GM21367 (cell line): ENCODE measurements around the gene ITGAX.

Source experiments
- ATAC-seq: cut with Tn5 transposase; IDR thresholded peaks from one replicate; pipeline ENCODE4 v1.9.1; 2021; ENCODE audit not compliant: unreplicated experiment

The ITGAX gene

GRCh38 chr16:31371619-31372484 is 16.9 kb downstream of the ITGAX start:
- no peak for ATAC-seq

DNA sequence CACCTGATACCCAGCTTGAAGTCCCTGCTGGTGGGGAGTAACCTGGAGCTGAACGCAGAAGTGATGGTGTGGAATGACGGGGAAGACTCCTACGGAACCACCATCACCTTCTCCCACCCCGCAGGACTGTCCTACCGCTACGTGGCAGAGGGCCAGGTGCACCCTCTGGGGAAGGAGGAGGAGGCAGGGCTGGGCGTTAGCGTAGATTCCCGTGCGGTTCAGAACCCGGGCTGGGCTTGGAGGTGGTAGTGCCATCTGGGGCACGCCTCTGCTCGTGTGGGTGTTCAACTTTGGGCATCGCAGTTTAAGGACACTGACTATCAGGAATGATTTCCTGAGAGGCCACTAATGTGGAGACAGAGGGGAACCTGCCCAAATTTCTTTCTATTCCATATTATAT is 18.3 kb downstream of the ITGAX start:
- no peak for ATAC-seq

GRCh38 chr16:31375231-31375630 is 20.3 kb downstream of the ITGAX start:
- ATAC-seq, result no peak

DNA sequence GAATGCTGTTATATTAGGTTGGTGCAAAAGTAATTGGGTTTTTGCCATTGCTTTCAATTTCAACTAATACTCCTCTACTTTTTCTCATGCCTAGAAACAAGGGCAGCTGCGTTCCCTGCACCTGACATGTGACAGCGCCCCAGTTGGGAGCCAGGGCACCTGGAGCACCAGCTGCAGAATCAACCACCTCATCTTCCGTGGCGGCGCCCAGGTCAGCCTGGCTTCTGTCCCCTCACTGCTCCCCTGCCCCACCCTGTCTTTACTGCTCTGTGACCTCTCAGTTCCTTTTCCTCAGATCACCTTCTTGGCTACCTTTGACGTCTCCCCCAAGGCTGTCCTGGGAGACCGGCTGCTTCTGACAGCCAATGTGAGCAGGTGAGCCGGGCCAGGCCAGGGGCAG is 21.7 kb downstream of the ITGAX start:
- no peak for ATAC-seq

DNA sequence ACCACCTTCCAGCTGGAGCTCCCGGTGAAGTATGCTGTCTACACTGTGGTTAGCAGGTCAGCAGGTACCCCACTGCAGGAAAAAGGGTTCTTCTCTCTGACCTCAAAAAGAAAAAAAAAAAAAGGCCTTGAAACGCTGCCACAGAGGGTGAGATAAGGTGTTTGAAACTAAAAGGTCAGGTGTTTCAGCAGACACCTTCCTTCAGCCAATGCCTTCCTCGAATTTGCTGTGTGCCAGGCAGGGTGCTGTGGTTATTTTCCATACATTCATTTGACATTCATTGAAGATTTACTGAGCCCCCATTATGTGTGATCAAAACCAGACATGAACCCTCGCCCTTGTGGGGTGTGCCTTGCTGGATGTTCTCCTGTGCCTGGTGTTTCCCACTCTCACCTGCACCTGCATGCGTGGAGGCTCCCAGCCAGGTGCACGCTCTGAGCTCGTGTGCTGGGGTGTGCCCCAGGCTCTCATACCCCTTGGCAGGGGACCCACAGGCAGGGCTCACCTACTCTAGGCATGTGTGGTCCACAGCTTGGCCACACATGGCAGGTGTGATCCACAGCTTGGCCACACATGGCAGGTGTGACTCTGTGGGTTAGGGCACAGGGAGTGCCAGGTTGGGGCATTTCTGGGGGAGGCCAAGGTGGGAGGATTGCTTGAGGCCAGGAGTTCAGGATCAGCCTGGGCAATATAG is 22.4 kb downstream of the ITGAX start:
- no peak for ATAC-seq

DNA sequence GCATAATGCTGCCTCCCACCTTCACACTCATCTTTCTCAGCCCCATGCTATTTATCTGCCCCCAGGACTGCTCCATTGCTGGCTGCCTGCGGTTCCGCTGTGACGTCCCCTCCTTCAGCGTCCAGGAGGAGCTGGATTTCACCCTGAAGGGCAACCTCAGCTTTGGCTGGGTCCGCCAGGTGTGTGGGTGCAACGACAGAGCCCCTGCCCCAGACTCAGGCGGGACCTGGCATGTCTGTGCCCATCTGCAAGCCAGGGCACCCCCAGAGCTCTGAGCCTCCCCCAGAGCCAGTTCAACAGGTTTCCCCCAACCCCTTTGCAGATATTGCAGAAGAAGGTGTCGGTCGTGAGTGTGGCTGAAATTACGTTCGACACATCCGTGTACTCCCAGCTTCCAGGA is 25.2 kb downstream of the ITGAX start:
- no peak for ATAC-seq

DNA sequence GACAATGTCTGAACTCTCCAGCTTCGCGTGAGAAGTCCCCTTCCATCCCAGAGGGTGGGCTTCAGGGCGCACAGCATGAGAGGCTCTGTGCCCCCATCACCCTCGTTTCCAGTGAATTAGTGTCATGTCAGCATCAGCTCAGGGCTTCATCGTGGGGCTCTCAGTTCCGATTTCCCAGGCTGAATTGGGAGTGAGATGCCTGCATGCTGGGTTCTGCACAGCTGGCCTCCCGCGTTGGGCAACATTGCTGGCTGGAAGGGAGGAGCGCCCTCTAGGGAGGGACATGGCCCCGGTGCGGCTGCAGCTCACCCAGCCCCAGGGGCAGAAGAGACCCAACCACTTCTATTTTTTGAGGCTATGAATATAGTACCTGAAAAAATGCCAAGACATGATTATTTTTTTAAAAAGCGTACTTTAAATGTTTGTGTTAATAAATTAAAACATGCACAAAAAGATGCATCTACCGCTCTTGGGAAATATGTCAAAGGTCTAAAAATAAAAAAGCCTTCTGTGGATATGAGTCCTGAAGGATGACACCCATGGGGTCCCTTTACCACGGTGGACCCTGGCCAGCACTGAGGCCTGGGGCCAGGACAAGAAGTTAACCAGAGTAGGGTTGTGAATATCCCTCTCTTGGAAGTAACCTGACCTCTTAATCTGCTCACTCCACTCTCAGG is 27.6 kb downstream of the ITGAX start:
- ATAC-seq, result no peak

- ATAC-seq, result no peak
Measured at GRCh38 chr16:31385680-31386079, 30.7 kb downstream of the ITGAX start.

DNA sequence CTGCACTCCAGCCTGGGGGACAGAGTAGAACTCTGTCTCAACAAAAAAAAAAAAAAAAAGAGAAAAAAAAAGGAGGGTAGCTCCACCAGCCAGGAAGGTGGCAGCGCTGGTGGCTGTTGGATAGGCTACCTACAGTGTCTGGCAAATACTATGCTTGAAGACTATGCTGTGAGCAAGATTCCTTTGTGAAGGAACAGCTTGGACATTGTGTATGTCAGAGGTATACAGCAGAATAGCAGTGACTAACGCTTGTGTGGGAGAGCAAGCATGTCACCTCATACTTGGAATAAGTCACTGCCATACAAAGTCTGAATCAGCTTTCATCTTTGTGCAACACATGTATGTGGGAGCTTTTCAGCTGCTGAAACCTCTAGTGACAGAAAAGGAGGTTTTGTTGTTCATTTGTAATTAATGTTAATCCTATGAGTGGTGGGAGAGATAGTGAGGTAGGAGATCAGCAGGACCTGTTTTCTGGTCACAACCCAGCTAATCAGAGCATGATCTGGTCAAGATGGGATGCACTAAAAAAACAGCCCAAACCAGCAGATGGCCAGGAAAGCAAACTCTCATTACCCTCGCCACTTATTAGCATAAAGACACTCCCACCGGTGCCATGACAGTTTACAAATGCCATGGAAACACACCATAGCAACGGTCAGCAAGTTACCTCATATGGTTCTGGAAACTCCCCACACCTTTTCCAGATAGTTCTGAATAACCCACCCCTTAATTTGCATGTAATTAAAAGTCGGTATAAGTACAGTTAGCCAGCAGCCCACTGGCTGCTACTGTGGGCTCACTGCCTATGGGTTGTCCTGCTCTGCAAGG is 31.4 kb downstream of the ITGAX start:
- no peak for ATAC-seq

DNA sequence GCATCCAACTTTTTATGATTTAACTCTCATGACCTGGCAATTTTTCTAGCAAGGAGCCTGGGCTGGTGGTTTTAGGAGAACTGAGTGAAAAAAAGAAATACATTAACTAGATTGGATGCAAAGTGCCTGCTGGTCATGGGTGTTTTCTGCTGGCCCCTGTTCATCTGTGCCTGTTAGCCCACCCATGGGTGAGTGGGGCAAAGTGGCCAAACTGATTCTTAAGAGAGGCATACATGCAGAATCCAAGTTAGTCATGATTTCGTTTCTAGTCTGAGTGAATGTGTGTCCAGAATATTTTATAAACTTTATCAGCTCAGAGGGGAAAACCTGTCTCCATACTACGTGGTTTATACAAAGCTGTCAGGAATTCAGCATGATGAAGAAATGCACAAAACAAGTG is 33.6 kb downstream of the ITGAX start:
- no peak for ATAC-seq

GRCh38 chr16:31390504-31391041 is 35.6 kb downstream of the ITGAX start:
- no peak for ATAC-seq

DNA sequence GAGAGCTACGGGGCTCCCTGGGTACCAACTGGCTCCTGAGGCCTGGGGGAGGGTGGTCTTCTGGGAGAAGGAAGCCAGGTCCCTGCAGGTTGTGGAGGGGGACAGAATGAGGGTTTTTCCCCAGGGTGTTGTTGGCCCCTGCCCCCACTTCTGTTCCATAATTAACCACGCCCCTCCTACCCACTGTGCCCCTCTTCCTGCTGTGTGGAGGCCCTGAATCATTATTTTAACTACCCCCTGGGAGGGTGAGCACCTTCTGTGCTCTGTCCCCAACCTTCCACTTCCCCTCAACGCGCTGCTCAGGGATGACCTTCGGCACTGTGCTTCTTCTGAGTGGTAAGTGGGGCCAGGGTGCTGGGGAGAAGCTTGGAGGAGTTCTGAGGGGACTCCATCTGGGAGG is 38.1 kb downstream of the ITGAX start, which contains the start of gene ITGAD:
ITGAD (plus strand) TSS at position 280 of the 400 bp plus-strand sequence; CDS start at position 306, 26 bp downstream.
- no peak for ATAC-seq

DNA sequence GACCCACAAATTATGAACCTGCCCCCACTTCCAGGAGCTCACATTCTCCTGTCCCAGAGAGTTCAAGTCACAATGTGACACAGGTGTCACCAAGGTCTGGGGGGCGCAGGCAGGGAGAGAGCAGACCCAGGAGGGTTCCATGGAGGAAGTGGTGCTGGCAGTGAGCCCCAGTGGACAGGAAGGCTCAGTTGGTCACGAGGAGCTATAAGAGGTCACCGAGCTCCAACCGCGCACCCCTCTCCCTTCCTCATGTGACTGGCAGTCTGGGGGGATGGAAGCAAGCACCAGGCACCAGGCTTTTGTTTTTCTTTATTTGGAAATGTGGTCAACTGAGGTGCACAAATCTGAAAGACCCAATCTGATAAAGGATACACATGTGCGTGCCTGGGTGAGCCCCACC is 40.7 kb downstream of the ITGAX start:
- no peak for ATAC-seq

- no peak for ATAC-seq
Measured at GRCh38 chr16:31397096-31397660, 42.2 kb downstream of the ITGAX start.

DNA sequence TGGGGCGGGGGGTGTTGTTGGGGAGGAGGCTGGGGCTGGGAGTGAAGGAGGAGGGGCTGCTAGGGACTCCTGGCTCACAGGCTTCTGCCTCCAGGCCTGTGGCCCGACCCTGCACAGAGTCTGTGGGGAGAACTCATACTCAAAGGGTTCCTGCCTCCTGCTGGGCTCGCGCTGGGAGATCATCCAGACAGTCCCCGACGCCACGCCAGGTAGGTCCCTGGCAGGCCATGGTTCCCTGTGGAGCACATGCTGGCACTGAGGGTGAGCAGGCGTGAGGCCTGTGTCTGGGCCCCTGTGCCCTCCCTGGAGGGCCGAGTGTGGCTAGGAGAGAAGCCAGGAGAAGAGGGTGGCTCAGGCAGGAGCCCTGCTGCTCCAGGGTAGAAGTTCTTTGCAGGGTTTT is 42.7 kb downstream of the ITGAX start:
- no peak for ATAC-seq

- ATAC-seq, result no peak
Measured at GRCh38 chr16:31400191-31400590, 45.2 kb downstream of the ITGAX start.

DNA sequence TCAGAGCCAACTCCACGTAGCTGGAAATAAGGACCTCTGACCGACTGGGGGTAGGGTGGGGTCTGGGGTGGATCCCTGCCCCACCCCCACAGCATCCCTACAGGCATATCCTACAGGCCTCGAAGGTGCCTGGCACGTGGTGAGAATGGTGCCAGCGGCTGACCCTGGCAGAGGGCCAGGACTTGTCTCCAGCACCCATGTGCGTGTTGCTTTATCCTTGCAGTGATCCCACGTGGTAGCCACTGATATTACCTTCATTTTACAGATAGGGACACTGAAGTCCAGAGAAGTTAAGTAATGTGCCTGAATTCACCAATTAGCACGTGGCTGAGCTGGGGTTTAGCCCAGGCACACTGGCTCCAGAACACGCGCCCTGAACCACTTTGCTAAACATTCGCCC is 46.5 kb downstream of the ITGAX start:
- no peak for ATAC-seq

GRCh38 chr16:31402687-31403086 is 47.7 kb downstream of the ITGAX start:
- ATAC-seq, result no peak

- no peak for ATAC-seq
Measured at GRCh38 chr16:31403590-31404352, 48.8 kb downstream of the ITGAX start.
